HL-60 (cell line): ENCODE measurements around the gene TLCD5.

ENCODE experiments used
- CTCF ChIP-seq: IDR thresholded peaks from one replicate; pipeline ENCODE4 v1.5.1; 2011; ENCODE audit warnings: low read length, control low read depth, inconsistent platforms; ENCODE audit not compliant: insufficient read depth
- GABPA ChIP-seq: IDR thresholded peaks from 2 replicates; pipeline ENCODE4 v1.6.1; 2012; ENCODE audit warnings: low read depth

- TF ChIP-seq CTCF (peak; percentile 96), GABPA (no peak)
Observed at GRCh38 chr11:120303004-120303637, 22.0 kb upstream of the TLCD5 start.
